Left ventricle myocardium inferior (tissue), 1 donor: Measurements from ENCODE around the gene PDE4DIP. TPM values are rescaled to one million over a fixed set of nuclear protein-coding genes. Genes with fewer than 3 reads are reported as not detected.
"Not testable (repeated sequence)": the region's sequence is repeated elsewhere in the genome, so short reads cannot be mapped to it uniquely, and the experiment has no call there.

Experiments
- DNase-seq: peaks from one replicate; pipeline ENCODE4 v3.0.0-alpha.2; 2020
- H3K27ac ChIP-seq: fragments of 200-600 bp; replicated peaks from 2 replicates; pipeline ENCODE4 v1.8.0; 2021
- H3K27me3 ChIP-seq: fragments of 200-600 bp; 2 replicates; pipeline ENCODE4 v1.8.0; 2021; ENCODE audit warnings: low read depth
- H3K36me3 ChIP-seq: fragments of 200-600 bp; 2 replicates; pipeline ENCODE4 v1.8.0; 2021
- H3K4me1 ChIP-seq: fragments of 200-600 bp; 2 replicates; pipeline ENCODE4 v1.8.0; 2021
- H3K4me3 ChIP-seq: fragments of 200-600 bp; 2 replicates; pipeline ENCODE4 v1.8.0; 2021; ENCODE audit warnings: mild to moderate bottlenecking, moderate library complexity
- H3K9me3 ChIP-seq: fragments of 200-600 bp; replicated peaks from 2 replicates; pipeline ENCODE4 v1.8.0; 2021
- intact Hi-C: fragments of 100-400 bp; cut with micrococcal nuclease; formaldehyde crosslinking; loops from one replicate; pipeline ENCODE4 v1.11.0; 2022
- total RNA-seq: library from RNA; stranded (reverse); fragmentation: NEBNext Ultra II Directional; extraction: Animal tissue kit (Norgen Biotek cat#: 25700); gene quantifications from one replicate; pipeline ENCODE4 v1.2.1, GENCODE V29; 2021
- donor health status: DM: no; HTN: yes; CAD: no; lungs with severe emphysema.

The PDE4DIP gene
- total RNA-seq, 1 donor from 2014 or later, result 2,016 TPM

- DNase-seq, H3K9me3 ChIP-seq, intact Hi-C loops, H3K27me3 ChIP-seq, H3K36me3 ChIP-seq, H3K4me1 ChIP-seq: not testable (repeated sequence)
- Histone ChIP-seq H3K4me3 (peak overlapping the region; percentile 44), H3K27ac (peak overlapping the region; percentile 85)
Observed at GRCh38 chr1:148888597-148888996, 44.4 kb downstream of the PDE4DIP start.

- H3K27ac ChIP-seq, result peak overlapping the region; percentile 85
- peak overlapping the region; percentile 44 for H3K4me3 ChIP-seq
- intact Hi-C loops, H3K9me3 ChIP-seq, H3K4me1 ChIP-seq, H3K27me3 ChIP-seq, H3K36me3 ChIP-seq: not testable (repeated sequence)
- peak; percentile 12 for DNase-seq
Observed at GRCh38 chr1:148889267-148890074, 45.2 kb downstream of the PDE4DIP start.

- H3K9me3 ChIP-seq, H3K4me1 ChIP-seq, H3K27ac ChIP-seq, H3K27me3 ChIP-seq, intact Hi-C loops, H3K4me3 ChIP-seq, DNase-seq, H3K36me3 ChIP-seq: not testable (repeated sequence)
Observed at GRCh38 chr1:148890075-148890568, 45.9 kb downstream of the PDE4DIP start.

- peak overlapping the region; percentile 63 for H3K27ac ChIP-seq
Observed at GRCh38 chr1:148894360-148895352, 50.4 kb downstream of the PDE4DIP start.

GRCh38 chr1:148900026-148900425 is 55.8 kb downstream of the PDE4DIP start:
- intact Hi-C loops, H3K27ac ChIP-seq, H3K36me3 ChIP-seq, H3K4me1 ChIP-seq, H3K27me3 ChIP-seq, H3K9me3 ChIP-seq, H3K4me3 ChIP-seq, DNase-seq: not testable (repeated sequence)

More at GRCh38 chr1:148894360-148895352, 50.4 kb downstream of the PDE4DIP start:
- peak overlapping the region; percentile 35 for H3K4me3 ChIP-seq
- H3K4me1 ChIP-seq, H3K27me3 ChIP-seq, H3K9me3 ChIP-seq, DNase-seq, H3K36me3 ChIP-seq, intact Hi-C loops: not testable (repeated sequence)

- intact Hi-C loops, DNase-seq: not testable (repeated sequence)
- H3K27ac ChIP-seq, result peak overlapping the region; percentile 77
Observed at GRCh38 chr1:148900691-148901090, 56.5 kb downstream of the PDE4DIP start.

GRCh38 chr1:148901150-148901952 is 57.1 kb downstream of the PDE4DIP start:
- H3K27me3 ChIP-seq, H3K4me3 ChIP-seq, H3K4me1 ChIP-seq, H3K9me3 ChIP-seq, intact Hi-C loops, DNase-seq, H3K36me3 ChIP-seq: not testable (repeated sequence)
- H3K27ac ChIP-seq, result peak overlapping the region; percentile 81

More at GRCh38 chr1:148900691-148901090, 56.5 kb downstream of the PDE4DIP start:
- not testable (repeated sequence) for H3K36me3 ChIP-seq, H3K4me1 ChIP-seq, H3K27me3 ChIP-seq, H3K4me3 ChIP-seq, H3K9me3 ChIP-seq

GRCh38 chr1:148901953-148902341 is 57.7 kb downstream of the PDE4DIP start:
- DNase-seq, H3K4me1 ChIP-seq, H3K36me3 ChIP-seq, intact Hi-C loops, H3K4me3 ChIP-seq, H3K9me3 ChIP-seq, H3K27me3 ChIP-seq: not testable (repeated sequence)
- peak overlapping the region; percentile 81 for H3K27ac ChIP-seq

GRCh38 chr1:148909219-148909826 is 65.1 kb downstream of the PDE4DIP start:
- H3K4me1 ChIP-seq, DNase-seq, H3K4me3 ChIP-seq, H3K27me3 ChIP-seq, H3K9me3 ChIP-seq, intact Hi-C loops, H3K36me3 ChIP-seq, H3K27ac ChIP-seq: not testable (repeated sequence)

- H3K9me3 ChIP-seq, H3K4me1 ChIP-seq, H3K36me3 ChIP-seq, H3K4me3 ChIP-seq, H3K27ac ChIP-seq, DNase-seq, H3K27me3 ChIP-seq, intact Hi-C loops: not testable (repeated sequence)
Observed at GRCh38 chr1:148911303-148911928, 67.2 kb downstream of the PDE4DIP start.

GRCh38 chr1:148916222-148916621 is 72.0 kb downstream of the PDE4DIP start:
- H3K4me3 ChIP-seq, DNase-seq, intact Hi-C loops, H3K27me3 ChIP-seq, H3K36me3 ChIP-seq, H3K4me1 ChIP-seq, H3K9me3 ChIP-seq: not testable (repeated sequence)
- H3K27ac ChIP-seq, result peak overlapping the region; percentile 65

GRCh38 chr1:148916695-148917348 is 72.6 kb downstream of the PDE4DIP start:
- H3K4me3 ChIP-seq, H3K4me1 ChIP-seq, H3K27me3 ChIP-seq, DNase-seq, H3K9me3 ChIP-seq, H3K36me3 ChIP-seq, intact Hi-C loops: not testable (repeated sequence)
- peak overlapping the region; percentile 82 for H3K27ac ChIP-seq
